Mucosa of rectum (tissue), 2 donors: ENCODE measurements around the gene GZF1.

ENCODE experiments used
- H3K27ac ChIP-seq, 2 donors: one replicate each; pipeline ENCODE4 v1.7.0; 2013; ENCODE audit warnings: inconsistent platforms in 2 of 2, low read depth in 2 of 2, low read length in 2 of 2
- H3K27me3 ChIP-seq, 2 donors: one replicate each; pipeline ENCODE4 v1.7.0; 2013; ENCODE audit warnings: low read length in 2 of 2; ENCODE audit not compliant: control insufficient read depth in 2 of 2, insufficient read depth in 2 of 2
- H3K36me3 ChIP-seq, 2 donors: one replicate each; pipeline ENCODE4 v1.7.0; 2013; ENCODE audit warnings: low read length in 2 of 2; ENCODE audit not compliant: control insufficient read depth in 2 of 2, insufficient read depth in 2 of 2
- H3K4me1 ChIP-seq, 2 donors: one replicate each; pipeline ENCODE4 v1.7.0; 2013; ENCODE audit warnings: low read length in 2 of 2, mild to moderate bottlenecking in 1 of 2; ENCODE audit not compliant: control insufficient read depth in 2 of 2, insufficient read depth in 2 of 2
- H3K4me3 ChIP-seq, 2 donors: one replicate each; pipeline ENCODE4 v1.7.0; 2013; ENCODE audit warnings: low read length in 2 of 2
- H3K9ac ChIP-seq, 2 donors: one replicate each; pipeline ENCODE4 v1.7.0; 2013; ENCODE audit warnings: low read length in 2 of 2, low read depth in 1 of 2, mild to moderate bottlenecking in 1 of 2
- H3K9me3 ChIP-seq, 2 donors: one replicate each; pipeline ENCODE4 v1.7.0; 2013; ENCODE audit warnings: low read length in 2 of 2; ENCODE audit not compliant: control insufficient read depth in 2 of 2
- donor health status: healthy.
- donor health status: Normal muscosa, but diverticular disease.

The GZF1 gene

DNA sequence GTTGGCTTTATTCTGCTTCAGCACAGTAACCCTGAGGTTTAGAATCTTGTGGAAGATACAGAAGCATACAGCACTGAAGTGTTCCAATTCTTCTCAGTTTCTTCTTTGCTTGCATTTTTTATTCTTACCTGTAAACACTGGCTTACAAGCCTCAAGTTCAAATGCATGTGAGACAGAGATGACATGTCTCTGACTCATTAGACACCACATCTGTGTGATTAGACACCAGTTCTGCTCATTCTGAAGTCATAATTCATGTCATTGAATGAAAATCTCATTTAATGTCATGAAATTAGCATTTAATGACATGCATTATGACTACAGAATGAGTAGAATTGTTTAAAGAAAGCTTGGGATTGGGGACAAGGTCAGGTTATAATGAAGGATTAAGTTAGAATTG lies 5.8 kb downstream of the GZF1 start:
- no peak overlapping the region for H3K27ac ChIP-seq
- H3K36me3 ChIP-seq = peaks cover 46 to 50% of the 10 kb centered on the region in 2 donors
- H3K9me3 ChIP-seq = no peaks in the 10 kb centered on the region
- no peaks in the 10 kb centered on the region for H3K27me3 ChIP-seq
- no peak overlapping the region for H3K9ac ChIP-seq
- H3K4me3 ChIP-seq = no peak overlapping the region
- H3K4me1 ChIP-seq = peaks cover 6 to 13% of the 10 kb centered on the region in 2 donors

GRCh38 chr20:23368316-23369071 lies 6.5 kb downstream of the GZF1 start:
- H3K4me3 ChIP-seq = no peak overlapping the region
- H3K27me3 ChIP-seq = no peaks in the 10 kb centered on the region
- H3K4me1 ChIP-seq = peaks cover under 1 to 6% of the 10 kb centered on the region in 2 donors
- H3K27ac ChIP-seq = no peak overlapping the region
- H3K9ac ChIP-seq = no peak overlapping the region
- H3K9me3 ChIP-seq = no peaks in the 10 kb centered on the region
- peaks cover 53 to 56% of the 10 kb centered on the region in 2 donors for H3K36me3 ChIP-seq

GRCh38 chr20:23369072-23369823 lies 7.3 kb downstream of the GZF1 start:
- Histone ChIP-seq H3K4me1 (peaks cover 0 to 6% of the 10 kb centered on the region in 2 donors), H3K9ac (no peak overlapping the region), H3K9me3 (no peaks in the 10 kb centered on the region), H3K27ac (no peak overlapping the region), H3K27me3 (no peaks in the 10 kb centered on the region), H3K4me3 (no peak overlapping the region), H3K36me3 (peaks cover 57 to 58% of the 10 kb centered on the region in 2 donors)

GRCh38 chr20:23370274-23370673 lies 8.3 kb downstream of the GZF1 start:
- H3K9ac ChIP-seq = no peak overlapping the region
- H3K4me3 ChIP-seq = no peak overlapping the region
- H3K4me1 ChIP-seq = peaks cover 0 to 6% of the 10 kb centered on the region in 2 donors
- no peaks in the 10 kb centered on the region for H3K27me3 ChIP-seq
- no peak overlapping the region for H3K27ac ChIP-seq
- H3K36me3 ChIP-seq = peaks cover 48 to 57% of the 10 kb centered on the region in 2 donors
- no peaks in the 10 kb centered on the region for H3K9me3 ChIP-seq

GRCh38 chr20:23370873-23371272 lies 8.9 kb downstream of the GZF1 start:
- Histone ChIP-seq H3K9me3 (no peaks in the 10 kb centered on the region), H3K9ac (no peak overlapping the region), H3K4me3 (no peak overlapping the region), H3K27ac (no peak overlapping the region), H3K36me3 (peaks cover 46 to 63% of the 10 kb centered on the region in 2 donors), H3K27me3 (no peaks in the 10 kb centered on the region), H3K4me1 (peaks cover 0 to 2% of the 10 kb centered on the region in 2 donors)

GRCh38 chr20:23371496-23371895 lies 9.5 kb downstream of the GZF1 start:
- Histone ChIP-seq H3K27ac (no peak overlapping the region), H3K4me1 (no peaks in the 10 kb centered on the region), H3K27me3 (no peaks in the 10 kb centered on the region), H3K4me3 (no peak overlapping the region), H3K9me3 (no peaks in the 10 kb centered on the region), H3K9ac (no peak overlapping the region), H3K36me3 (peaks cover 47 to 64% of the 10 kb centered on the region in 2 donors)

- H3K4me3 ChIP-seq = no peak overlapping the region
- H3K36me3 ChIP-seq = peaks cover 48 to 65% of the 10 kb centered on the region in 2 donors
- H3K4me1 ChIP-seq = no peaks in the 10 kb centered on the region
- H3K9me3 ChIP-seq = no peaks in the 10 kb centered on the region
- no peak overlapping the region for H3K27ac ChIP-seq
- H3K9ac ChIP-seq = no peak overlapping the region
- H3K27me3 ChIP-seq = no peaks in the 10 kb centered on the region
Observed at GRCh38 chr20:23374441-23374840, 12.5 kb downstream of the GZF1 start.

GRCh38 chr20:23375827-23376226 lies 13.8 kb downstream of the GZF1 start:
- Histone ChIP-seq H3K27me3 (no peaks in the 10 kb centered on the region), H3K36me3 (peaks cover 45 to 61% of the 10 kb centered on the region in 2 donors), H3K9ac (no peak overlapping the region), H3K27ac (no peak overlapping the region), H3K9me3 (no peaks in the 10 kb centered on the region), H3K4me1 (no peaks in the 10 kb centered on the region), H3K4me3 (no peak overlapping the region)

GRCh38 chr20:23379772-23380171 lies 17.8 kb downstream of the GZF1 start:
- no peaks in the 10 kb centered on the region for H3K4me1 ChIP-seq
- H3K9ac ChIP-seq = no peak overlapping the region
- H3K27ac ChIP-seq = no peak overlapping the region
- H3K4me3 ChIP-seq = no peak overlapping the region
- H3K36me3 ChIP-seq = peaks cover 35 to 37% of the 10 kb centered on the region in 2 donors
- H3K9me3 ChIP-seq = no peaks in the 10 kb centered on the region
- H3K27me3 ChIP-seq = no peaks in the 10 kb centered on the region

GRCh38 chr20:23381876-23382275 lies 19.9 kb downstream of the GZF1 start:
- no peak overlapping the region for H3K27ac ChIP-seq
- no peaks in the 10 kb centered on the region for H3K4me1 ChIP-seq
- H3K36me3 ChIP-seq = peaks cover 23 to 26% of the 10 kb centered on the region in 2 donors
- H3K27me3 ChIP-seq = no peaks in the 10 kb centered on the region
- H3K9ac ChIP-seq = no peak overlapping the region
- H3K4me3 ChIP-seq = no peak overlapping the region
- H3K9me3 ChIP-seq = no peaks in the 10 kb centered on the region
